Mesodermal cell (in vitro differentiated cells): ENCODE results near the gene TGFBR3.
"Not testable (repeated sequence)": the region's sequence is repeated elsewhere in the genome, so short reads cannot be mapped to it uniquely, and the experiment has no call there.

Experiments used
- H3K27ac ChIP-seq: 2 replicates; pipeline ENCODE4 v1.7.0; 2013; ENCODE audit warnings: mild to moderate bottlenecking, low read depth, low read length, moderate library complexity; ENCODE audit not compliant: severe bottlenecking
- H3K36me3 ChIP-seq: 2 replicates; pipeline ENCODE4 v1.7.1; 2013; ENCODE audit warnings: mild to moderate bottlenecking, low read length, moderate library complexity; ENCODE audit not compliant: control insufficient read depth, insufficient read depth
- H3K4me1 ChIP-seq: one replicate; pipeline ENCODE4 v1.7.1; 2013; ENCODE audit warnings: mild to moderate bottlenecking, low read length; ENCODE audit not compliant: insufficient read depth, control insufficient read depth, poor library complexity, severe bottlenecking
- H3K4me3 ChIP-seq: 2 replicates; pipeline ENCODE4 v1.7.0; 2013; ENCODE audit warnings: low read length, control low read depth, mild to moderate bottlenecking; ENCODE audit not compliant: insufficient read depth, poor library complexity, severe bottlenecking; ENCODE audit errors: extremely low read depth
- H3K9me3 ChIP-seq: 2 replicates; pipeline ENCODE4 v1.7.1; 2013; ENCODE audit warnings: mild to moderate bottlenecking, low read length, moderate library complexity; ENCODE audit not compliant: control insufficient read depth
- WGBS, 2 experiments: methylation state at CpG; one replicate each; pipeline ENCODE4 v1.1.5; 2013; ENCODE audit warnings: missing lambda C conversion rate in 2 of 2; ENCODE audit not compliant: insufficient coverage in 2 of 2; 5-methylcytosine and 5-hydroxymethylcytosine counted together

Gene TGFBR3

GRCh38 chr1:91864017-91864700, 21.8 kb downstream of the TGFBR3 start:
- Histone ChIP-seq H3K4me3 (no peak overlapping the region), H3K4me1 (no peaks in the 10 kb centered on the region), H3K9me3 (no peaks in the 10 kb centered on the region), H3K27ac (no peak overlapping the region), H3K36me3 (no peaks in the 10 kb centered on the region)
- WGBS, 2 experiments, result 94 to 100% methylated on average over 4 to 5 of the region's 5 CpGs

GRCh38 chr1:91863498-91863897, 22.5 kb downstream of the TGFBR3 start:
- no peaks in the 10 kb centered on the region for H3K9me3 ChIP-seq
- H3K27ac ChIP-seq, result no peak overlapping the region
- 86 to 100% methylated on average over 1 to 2 of the region's 3 CpGs for WGBS, 2 experiments
- H3K4me1 ChIP-seq, result no peaks in the 10 kb centered on the region
- no peak overlapping the region for H3K4me3 ChIP-seq
- no peaks in the 10 kb centered on the region for H3K36me3 ChIP-seq

GRCh38 chr1:91862120-91862519, 23.8 kb downstream of the TGFBR3 start:
- no peak overlapping the region for H3K4me3 ChIP-seq
- H3K27ac ChIP-seq, result no peak overlapping the region
- H3K9me3 ChIP-seq, result no peaks in the 10 kb centered on the region
- H3K4me1 ChIP-seq, result no peaks in the 10 kb centered on the region
- no CpG with 5 or more reads among the region's 3 CpGs for WGBS, 2 experiments
- no peaks in the 10 kb centered on the region for H3K36me3 ChIP-seq

GRCh38 chr1:91857557-91858239, 28.3 kb downstream of the TGFBR3 start:
- Histone ChIP-seq H3K4me1 (no peaks in the 10 kb centered on the region), H3K4me3 (no peak overlapping the region), H3K36me3 (no peaks in the 10 kb centered on the region), H3K9me3 (no peaks in the 10 kb centered on the region), H3K27ac (no peak overlapping the region)
- no CpG with 5 or more reads among the region's 2 CpGs for WGBS, 2 experiments

- WGBS, 2 experiments, result 75% methylated on average over 1 of the region's 1 CpG; no CpG with 5 or more reads in 1 of the 2 experiments
Observed at GRCh38 chr1:91856996-91857395, 29.0 kb downstream of the TGFBR3 start.

GRCh38 chr1:91854852-91855534, 31.0 kb downstream of the TGFBR3 start:
- Histone ChIP-seq H3K27ac (no peak overlapping the region), H3K9me3 (no peaks in the 10 kb centered on the region), H3K4me3 (no peak overlapping the region), H3K4me1 (no peaks in the 10 kb centered on the region), H3K36me3 (no peaks in the 10 kb centered on the region)
- 83 to 100% methylated on average over 1 to 2 of the region's 3 CpGs for WGBS, 2 experiments

More at GRCh38 chr1:91856996-91857395, 29.0 kb downstream of the TGFBR3 start:
- Histone ChIP-seq H3K4me1 (no peaks in the 10 kb centered on the region), H3K27ac (no peak overlapping the region), H3K4me3 (no peak overlapping the region), H3K9me3 (no peaks in the 10 kb centered on the region), H3K36me3 (no peaks in the 10 kb centered on the region)

GRCh38 chr1:91853397-91853796, 32.6 kb downstream of the TGFBR3 start:
- H3K4me3 ChIP-seq, result no peak overlapping the region
- no peak overlapping the region for H3K27ac ChIP-seq
- 92 to 97% methylated on average over 4 to 6 of the region's 7 CpGs for WGBS, 2 experiments
- H3K36me3 ChIP-seq, result no peaks in the 10 kb centered on the region
- no peaks in the 10 kb centered on the region for H3K4me1 ChIP-seq
- H3K9me3 ChIP-seq, result no peaks in the 10 kb centered on the region

GRCh38 chr1:91852011-91852410, 33.9 kb downstream of the TGFBR3 start:
- H3K27ac ChIP-seq, H3K4me1 ChIP-seq, H3K9me3 ChIP-seq, H3K36me3 ChIP-seq, H3K4me3 ChIP-seq: not testable (repeated sequence)
- 83 to 90% methylated on average over 3 to 4 of the region's 5 CpGs for WGBS, 2 experiments

GRCh38 chr1:91851130-91852010, 34.6 kb downstream of the TGFBR3 start:
- Histone ChIP-seq H3K27ac (no peak overlapping the region), H3K9me3 (no peaks in the 10 kb centered on the region), H3K4me3 (no peak overlapping the region), H3K4me1 (no peaks in the 10 kb centered on the region), H3K36me3 (no peaks in the 10 kb centered on the region)
- 93 to 96% methylated on average over 8 to 10 of the region's 13 CpGs for WGBS, 2 experiments

- 100% methylated on average over 1 of the region's 1 CpG; no CpG with 5 or more reads in 1 of the 2 experiments for WGBS, 2 experiments
- H3K4me1 ChIP-seq, result no peaks in the 10 kb centered on the region
- H3K4me3 ChIP-seq, result no peak overlapping the region
- no peak overlapping the region for H3K27ac ChIP-seq
- H3K36me3 ChIP-seq, result no peaks in the 10 kb centered on the region
- no peaks in the 10 kb centered on the region for H3K9me3 ChIP-seq
Observed at GRCh38 chr1:91850708-91851107, 35.2 kb downstream of the TGFBR3 start.
